Mammary epithelial cell (primary cell): Measurements from ENCODE around the gene DENND1C.

Experiments used
- EZH2 ChIP-seq: IDR thresholded peaks from 2 replicates; pipeline ENCODE4 v1.6.1; 2012; ENCODE audit warnings: low read length, inconsistent platforms, borderline replicate concordance
- TF ChIP-seq, protein P1 (sequence below), 2 donors: IDR thresholded peaks in 1 of 2; conservative IDR thresholded peaks in 1 of 2; 2 replicates each; pipeline ENCODE4 v1.5.1; 2011 to 2012; ENCODE audit warnings: inconsistent platforms in 2 of 2, low read length in 2 of 2, mild to moderate bottlenecking in 2 of 2, control low read depth in 1 of 2, low read depth in 1 of 2; ENCODE audit not compliant: insufficient read depth in 1 of 2; ENCODE audit errors: extremely low read depth in 1 of 2

DNA sequence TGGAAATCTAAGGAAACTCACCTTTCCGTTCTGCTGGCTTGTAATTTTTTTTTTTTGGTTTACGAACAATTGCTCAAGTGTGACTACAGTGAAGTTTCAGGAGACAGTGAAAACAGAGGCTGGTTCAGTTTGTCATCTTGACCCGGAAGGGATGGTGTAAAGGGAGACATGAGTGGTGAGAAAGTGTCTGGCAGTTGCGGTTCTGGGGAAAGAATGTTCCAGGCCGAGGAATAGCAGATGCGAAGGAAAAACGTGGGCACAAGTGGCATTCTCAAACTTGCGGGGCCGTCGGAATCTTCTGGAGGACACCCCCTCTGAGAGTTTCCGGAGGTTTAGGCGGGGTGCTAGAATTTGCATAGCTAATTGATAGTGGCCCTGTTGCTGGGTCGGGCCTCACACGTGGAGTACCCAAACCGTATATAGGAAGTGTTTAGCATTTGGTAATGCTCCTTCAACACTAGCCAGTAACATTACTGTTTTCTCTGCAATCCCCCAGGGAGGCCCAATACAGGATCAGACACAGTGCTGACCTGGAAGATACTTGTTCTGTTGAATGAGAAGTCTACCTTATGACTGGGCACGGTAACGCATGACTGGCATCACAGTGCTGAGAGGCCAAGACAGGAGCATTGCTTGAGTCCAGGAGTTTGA is 46.4 kb upstream of the DENND1C start:
- TF ChIP-seq, protein P1, sequence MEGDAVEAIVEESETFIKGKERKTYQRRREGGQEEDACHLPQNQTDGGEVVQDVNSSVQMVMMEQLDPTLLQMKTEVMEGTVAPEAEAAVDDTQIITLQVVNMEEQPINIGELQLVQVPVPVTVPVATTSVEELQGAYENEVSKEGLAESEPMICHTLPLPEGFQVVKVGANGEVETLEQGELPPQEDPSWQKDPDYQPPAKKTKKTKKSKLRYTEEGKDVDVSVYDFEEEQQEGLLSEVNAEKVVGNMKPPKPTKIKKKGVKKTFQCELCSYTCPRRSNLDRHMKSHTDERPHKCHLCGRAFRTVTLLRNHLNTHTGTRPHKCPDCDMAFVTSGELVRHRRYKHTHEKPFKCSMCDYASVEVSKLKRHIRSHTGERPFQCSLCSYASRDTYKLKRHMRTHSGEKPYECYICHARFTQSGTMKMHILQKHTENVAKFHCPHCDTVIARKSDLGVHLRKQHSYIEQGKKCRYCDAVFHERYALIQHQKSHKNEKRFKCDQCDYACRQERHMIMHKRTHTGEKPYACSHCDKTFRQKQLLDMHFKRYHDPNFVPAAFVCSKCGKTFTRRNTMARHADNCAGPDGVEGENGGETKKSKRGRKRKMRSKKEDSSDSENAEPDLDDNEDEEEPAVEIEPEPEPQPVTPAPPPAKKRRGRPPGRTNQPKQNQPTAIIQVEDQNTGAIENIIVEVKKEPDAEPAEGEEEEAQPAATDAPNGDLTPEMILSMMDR (conservative IDR thresholded peaks at IDR 0.05 in 1 of 2, IDR thresholded peaks at IDR 0.05 in 1 of 2; ENCODE audit: extremely low read depth in 1 of 2, insufficient read depth in 1 of 2, low read depth in 1 of 2, low read length in 2 of 2) = no peak
- no peak for TF ChIP-seq EZH2
